ENCODE measurements around the gene PARG.
"Not testable (repeated sequence)": the region's sequence is repeated elsewhere in the genome, so short reads cannot be mapped to it uniquely, and the experiment has no call there.

Gene PARG

DNA sequence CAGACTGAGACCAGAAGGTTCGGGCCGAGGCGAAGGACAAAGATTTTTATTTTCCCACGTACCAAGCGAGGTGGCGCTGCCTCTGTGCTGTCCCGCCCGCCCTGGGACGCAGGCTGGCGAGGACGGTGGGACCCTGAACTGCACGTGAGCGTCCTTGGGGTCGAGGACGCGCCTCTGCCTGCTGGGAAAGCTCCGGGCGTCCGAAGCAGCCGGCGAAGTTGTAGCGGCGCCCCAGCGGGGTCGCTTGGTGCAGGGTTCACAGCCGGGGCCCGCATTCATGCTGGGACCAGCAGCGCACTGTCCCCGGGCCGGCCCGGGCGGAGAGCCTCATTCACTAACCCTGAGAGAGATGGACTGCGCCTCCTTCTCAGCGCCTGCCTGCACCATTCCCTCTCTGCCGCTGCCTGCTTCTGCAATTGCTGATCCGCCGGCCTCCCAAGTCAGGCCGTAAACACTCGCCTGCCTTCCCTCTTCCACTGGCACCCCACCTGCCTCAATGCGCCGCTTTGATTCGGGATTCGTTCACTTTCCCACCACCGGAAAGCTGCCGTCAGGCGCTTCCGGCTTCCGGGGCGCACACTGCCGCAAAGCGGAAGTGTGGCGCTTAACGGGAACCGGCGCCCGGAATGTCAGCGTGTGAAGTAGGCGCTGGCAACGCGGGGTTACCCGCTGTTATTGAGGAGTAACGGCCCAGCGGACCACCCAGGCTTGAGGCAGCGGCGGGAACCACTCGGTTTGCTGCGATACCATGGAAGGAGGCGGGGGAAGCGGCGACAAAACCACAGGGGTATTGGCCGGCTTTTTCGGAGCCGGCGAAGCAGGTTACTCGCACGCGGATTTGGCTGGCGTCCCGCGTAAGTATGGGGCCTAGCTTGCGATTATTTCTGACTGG is at the start of gene PARG, which contains the start of gene TIMM23B:
TSS of gene PARG (minus strand) at position 581 of the 892 bp plus-strand sequence. CDS start at position 279, 302 bp downstream.
TSS of gene TIMM23B (plus strand) at position 607 of the 892 bp plus-strand sequence. CDS start at position 749, 142 bp downstream.
- peak; percentile 35 for DNase-seq (ENCODE audit: low spot score)
- CTCF ChIA-PET; POLR2A ChIA-PET (ENCODE audit: low non-redundant PET): not testable (repeated sequence)
- peak within 1 kb of the TSS; percentile 73 for H3K27ac ChIP-seq

DNA sequence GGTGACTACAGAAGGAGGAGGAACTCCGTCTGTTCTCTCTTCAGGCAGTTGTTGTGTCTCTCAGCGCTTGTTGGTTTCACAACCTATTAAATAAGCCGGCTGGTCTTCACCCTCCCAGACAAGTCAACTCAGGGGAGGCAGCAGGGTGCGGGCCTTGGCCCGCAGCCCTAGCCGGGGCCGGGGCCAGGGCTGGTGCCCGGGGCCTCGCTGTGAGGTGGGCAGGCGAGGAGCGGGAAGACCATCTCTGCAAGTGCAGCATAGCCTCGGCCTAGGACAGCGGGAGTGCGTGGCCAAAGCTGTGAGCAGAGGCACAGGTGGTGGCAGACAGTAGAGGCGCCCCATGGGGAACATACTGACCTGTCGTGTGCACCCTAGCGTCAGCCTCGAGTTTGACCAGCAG is 46.5 kb upstream of the PARG start, which contains the start of gene AGAP6:
TSS of gene AGAP6 (plus strand) at position 31 of the 400 bp plus-strand sequence. CDS start at position 341, 310 bp downstream.
- H3K27ac ChIP-seq; DNase-seq (ENCODE audit: low spot score); POLR2A ChIA-PET (ENCODE audit: low non-redundant PET); CTCF ChIA-PET: not testable (repeated sequence)

DNA sequence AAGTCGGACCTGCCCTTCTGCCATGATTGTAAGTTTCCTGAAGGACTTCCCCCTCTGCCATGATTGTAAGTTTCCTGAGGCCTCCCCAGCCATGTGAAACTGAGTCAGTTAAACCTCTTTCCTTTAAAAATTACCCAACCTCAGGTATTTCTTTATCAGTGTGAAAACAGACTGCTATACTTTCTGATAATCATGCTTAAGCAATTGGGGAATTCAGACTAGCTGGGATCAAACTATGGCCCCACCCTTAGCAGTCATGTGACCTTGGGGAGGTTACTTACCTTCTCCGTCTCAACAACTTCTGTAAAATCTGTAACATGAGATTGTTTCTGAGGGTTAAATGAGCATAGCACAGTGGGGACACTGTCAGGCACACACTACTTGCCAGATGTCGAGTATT is 45.4 kb upstream of the PARG start:
- CTCF ChIA-PET; DNase-seq (ENCODE audit: low spot score); H3K27ac ChIP-seq; POLR2A ChIA-PET (ENCODE audit: low non-redundant PET): not testable (repeated sequence)

DNA sequence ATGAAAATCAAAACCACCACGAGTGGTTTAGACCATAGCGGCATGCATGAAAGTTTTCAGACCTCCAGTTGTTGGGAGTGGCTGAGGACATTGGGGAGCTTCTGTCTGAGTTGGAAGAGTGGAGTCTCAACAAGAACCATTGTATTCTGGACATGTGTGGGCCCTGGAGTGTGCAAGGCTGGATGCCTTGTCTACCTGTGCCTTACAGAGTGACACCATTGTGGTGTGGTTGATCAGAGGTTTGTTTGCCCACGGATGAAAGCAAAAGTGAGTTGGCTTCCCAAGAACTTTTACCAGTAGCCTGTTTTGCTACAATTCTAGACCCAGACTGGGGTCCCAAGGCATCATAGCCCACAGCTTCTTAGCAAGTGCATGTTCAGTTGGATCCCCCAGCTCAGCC is 35.9 kb upstream of the PARG start:
- H3K27ac ChIP-seq; POLR2A ChIA-PET (ENCODE audit: low non-redundant PET); CTCF ChIA-PET; DNase-seq (ENCODE audit: low spot score): not testable (repeated sequence)

DNA sequence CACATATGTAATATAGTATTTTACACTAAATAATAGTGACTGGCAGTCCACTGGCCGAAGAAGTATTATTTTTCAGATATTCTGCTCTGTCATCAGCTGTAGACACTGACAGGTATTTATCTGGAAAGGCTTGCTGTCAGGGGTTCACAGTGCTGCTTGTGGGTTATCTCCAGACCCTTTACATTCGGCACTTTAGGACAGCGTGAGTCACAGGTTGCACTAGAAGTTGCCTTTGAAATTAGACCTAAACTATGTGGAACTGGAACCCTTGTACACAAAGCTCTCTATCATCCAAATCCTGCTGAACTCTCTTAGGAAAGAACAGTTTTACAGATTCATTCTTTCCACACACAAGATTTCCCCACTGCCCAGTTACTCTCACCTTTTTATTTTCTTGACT is 30.3 kb upstream of the PARG start:
- DNase-seq (ENCODE audit: low spot score); H3K27ac ChIP-seq; POLR2A ChIA-PET (ENCODE audit: low non-redundant PET); CTCF ChIA-PET: not testable (repeated sequence)

DNA sequence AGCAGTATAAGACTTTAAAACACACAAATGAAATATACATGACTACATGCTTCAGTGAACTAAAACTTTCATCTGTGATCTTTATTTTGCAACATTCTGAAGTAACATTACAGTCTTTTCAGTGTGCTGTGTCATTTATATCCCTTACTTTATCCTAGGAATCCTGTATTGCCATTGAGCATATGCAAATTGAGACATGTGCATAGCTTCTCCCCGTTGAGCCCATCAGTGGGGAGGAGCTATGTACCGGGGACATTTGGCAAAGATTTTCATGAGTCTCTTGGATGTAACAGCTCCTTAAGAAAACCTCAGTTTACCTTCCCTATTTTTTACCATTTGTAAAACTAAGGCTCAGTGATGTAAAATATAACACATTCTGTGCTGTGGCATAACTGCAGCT is 29.6 kb upstream of the PARG start:
- H3K27ac ChIP-seq; DNase-seq (ENCODE audit: low spot score); POLR2A ChIA-PET (ENCODE audit: low non-redundant PET); CTCF ChIA-PET: not testable (repeated sequence)

DNA sequence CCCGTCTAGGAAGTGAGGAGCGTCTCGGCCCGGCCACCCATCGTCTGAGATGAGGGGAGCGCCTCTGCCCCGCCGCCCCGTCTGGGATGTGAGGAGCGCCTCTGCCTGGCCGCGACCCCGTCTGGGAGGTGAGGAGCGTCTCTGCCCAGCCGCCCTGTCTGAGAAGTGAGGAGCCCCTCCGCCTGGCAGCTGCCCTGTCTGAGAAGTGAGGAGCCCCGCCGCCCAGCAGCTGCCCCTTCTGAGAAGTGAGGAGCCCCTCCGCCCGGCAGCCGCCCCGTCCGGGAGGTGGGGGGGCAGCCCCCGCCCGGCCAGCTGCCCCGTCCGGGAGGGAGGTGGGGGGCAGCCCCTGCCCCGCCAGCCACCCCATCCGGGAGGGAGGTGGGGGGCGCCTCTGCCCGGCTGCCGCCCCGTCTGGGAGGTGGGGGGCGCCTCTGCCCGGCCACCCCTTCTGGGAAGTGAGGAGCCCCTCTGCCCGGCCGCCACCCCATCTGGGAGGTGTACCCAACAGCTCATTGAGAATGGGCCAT is 28.6 kb upstream of the PARG start:
- DNase-seq (ENCODE audit: low spot score); POLR2A ChIA-PET (ENCODE audit: low non-redundant PET); CTCF ChIA-PET; H3K27ac ChIP-seq: not testable (repeated sequence)

DNA sequence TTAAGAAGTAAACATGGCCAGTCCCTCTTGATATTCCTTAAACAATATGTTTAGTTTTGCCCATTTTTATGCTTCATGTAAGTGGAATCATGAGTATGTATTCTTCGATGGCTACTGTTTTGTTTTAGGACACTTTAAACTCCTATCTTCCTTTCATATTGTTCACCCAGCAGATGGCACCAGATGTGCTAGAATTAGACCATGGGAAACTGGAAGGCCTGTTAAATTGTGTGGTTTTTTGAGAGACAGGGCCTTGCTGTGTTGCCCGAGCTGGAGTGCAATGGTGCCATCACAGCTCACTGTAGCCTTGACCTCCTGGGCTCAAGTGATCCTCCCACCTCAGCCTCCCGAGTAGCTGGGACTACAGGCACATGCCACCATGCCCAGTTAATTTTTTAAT is 11.3 kb upstream of the PARG start:
- CTCF ChIA-PET; DNase-seq (ENCODE audit: low spot score); H3K27ac ChIP-seq; POLR2A ChIA-PET (ENCODE audit: low non-redundant PET): not testable (repeated sequence)

DNA sequence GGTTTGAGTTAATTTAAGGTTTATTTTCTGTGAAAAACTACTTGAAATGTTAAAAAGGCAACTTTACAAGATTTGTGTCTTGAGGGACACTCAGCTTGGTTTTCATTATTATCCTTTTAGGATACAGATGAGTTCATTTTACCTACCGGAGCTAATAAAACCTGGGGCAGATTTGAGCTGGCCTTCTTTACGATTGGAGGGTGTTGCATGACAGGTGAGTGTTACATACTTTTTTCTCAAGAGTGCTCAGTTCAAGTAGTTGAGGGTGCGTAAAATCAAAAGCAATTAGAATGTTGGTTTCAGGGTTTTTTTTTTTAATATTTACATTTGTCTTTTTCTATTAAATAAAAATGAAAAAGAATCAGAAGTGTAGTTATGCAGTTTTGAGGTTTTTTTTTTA is 10.2 kb upstream of the PARG start:
- DNase-seq (ENCODE audit: low spot score); POLR2A ChIA-PET (ENCODE audit: low non-redundant PET); H3K27ac ChIP-seq: not testable (repeated sequence)
- CTCF ChIA-PET: interaction anchor here (0.6 kb wide), 1 partner anchor 236 kb away, joined by 3 read pairs; no protein-coding TSS in a partner anchor

DNA sequence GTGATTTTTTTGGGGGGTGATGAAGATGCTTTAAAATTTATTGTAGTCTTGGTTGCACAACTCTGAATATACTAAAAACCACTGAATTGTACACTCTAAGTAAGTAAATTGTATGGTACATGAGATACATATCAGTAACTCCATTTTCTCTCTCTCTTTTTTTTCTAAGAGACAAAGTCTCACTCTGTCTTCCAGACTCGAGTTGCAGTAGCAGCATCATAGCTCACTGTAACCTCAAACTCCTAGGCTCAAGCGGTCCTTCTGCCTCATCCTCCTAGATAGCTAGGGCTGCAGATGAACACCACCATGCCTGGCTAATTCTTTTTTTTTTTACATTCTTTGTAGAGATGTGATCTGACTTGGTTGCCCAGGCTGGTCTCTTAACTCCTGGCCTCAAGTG is 6.9 kb upstream of the PARG start:
- CTCF ChIA-PET; POLR2A ChIA-PET (ENCODE audit: low non-redundant PET); H3K27ac ChIP-seq; DNase-seq (ENCODE audit: low spot score): not testable (repeated sequence)

DNA sequence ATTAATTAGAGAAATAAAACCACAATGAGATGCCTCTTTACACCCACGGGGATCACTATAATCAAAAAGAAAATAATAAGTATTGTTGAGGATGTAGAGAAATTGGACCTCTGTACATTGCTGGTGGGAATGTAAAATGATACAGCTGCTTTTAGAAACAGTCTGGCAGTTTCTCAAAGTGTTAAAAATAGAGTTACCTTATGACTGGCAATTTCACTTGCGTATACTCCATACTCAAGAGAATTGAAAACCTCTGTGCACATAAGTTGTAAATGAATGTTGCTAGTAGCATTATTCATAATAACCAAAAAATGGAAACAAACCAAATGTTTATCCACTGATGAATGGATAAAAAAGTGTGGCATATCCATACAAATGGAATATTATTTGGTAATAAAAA is 6.3 kb upstream of the PARG start:
- DNase-seq (ENCODE audit: low spot score); CTCF ChIA-PET; H3K27ac ChIP-seq; POLR2A ChIA-PET (ENCODE audit: low non-redundant PET): not testable (repeated sequence)

DNA sequence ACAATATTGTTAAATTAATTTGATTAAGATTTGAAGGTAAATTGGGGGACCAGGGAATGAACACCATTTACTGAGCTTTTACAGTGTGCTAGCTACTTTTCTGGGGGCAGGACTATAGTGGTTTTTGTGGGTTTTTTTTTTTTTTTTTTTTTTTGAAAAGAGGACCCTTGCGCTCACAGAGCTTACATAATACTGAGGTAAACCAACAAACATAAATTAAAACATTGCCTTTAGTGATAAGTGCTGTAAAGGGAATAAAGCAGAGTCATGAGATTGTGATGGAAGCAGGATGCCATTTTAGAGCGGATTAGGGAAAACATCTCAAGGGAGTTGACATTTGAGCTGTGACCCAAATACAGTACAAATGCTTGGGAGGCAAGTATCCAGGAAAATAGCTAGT is 1.8 kb upstream of the PARG start:
- POLR2A ChIA-PET (ENCODE audit: low non-redundant PET); CTCF ChIA-PET; H3K27ac ChIP-seq; DNase-seq (ENCODE audit: low spot score): not testable (repeated sequence)

DNA sequence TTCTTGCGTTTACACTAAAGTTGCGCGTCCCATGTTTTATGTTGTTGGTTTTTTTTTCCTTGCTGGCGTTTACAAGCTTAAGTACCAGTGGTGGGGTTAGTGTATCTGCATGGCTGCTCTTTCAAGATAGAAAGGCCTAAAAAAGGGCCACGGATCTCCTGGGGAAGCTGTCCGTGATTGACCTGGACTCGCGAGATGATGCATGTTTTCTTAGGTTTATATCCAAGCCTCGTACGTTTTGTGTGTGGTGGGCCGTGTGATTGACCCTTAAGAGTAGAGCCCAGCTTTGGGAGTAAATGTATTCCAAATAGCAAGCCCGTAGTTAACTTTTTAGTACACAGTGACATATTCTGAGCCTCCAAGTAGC is 495 bp upstream of the PARG start:
- POLR2A ChIA-PET (ENCODE audit: low non-redundant PET); DNase-seq (ENCODE audit: low spot score); CTCF ChIA-PET: not testable (repeated sequence)
- peak overlapping the region; percentile 73 for H3K27ac ChIP-seq

DNA sequence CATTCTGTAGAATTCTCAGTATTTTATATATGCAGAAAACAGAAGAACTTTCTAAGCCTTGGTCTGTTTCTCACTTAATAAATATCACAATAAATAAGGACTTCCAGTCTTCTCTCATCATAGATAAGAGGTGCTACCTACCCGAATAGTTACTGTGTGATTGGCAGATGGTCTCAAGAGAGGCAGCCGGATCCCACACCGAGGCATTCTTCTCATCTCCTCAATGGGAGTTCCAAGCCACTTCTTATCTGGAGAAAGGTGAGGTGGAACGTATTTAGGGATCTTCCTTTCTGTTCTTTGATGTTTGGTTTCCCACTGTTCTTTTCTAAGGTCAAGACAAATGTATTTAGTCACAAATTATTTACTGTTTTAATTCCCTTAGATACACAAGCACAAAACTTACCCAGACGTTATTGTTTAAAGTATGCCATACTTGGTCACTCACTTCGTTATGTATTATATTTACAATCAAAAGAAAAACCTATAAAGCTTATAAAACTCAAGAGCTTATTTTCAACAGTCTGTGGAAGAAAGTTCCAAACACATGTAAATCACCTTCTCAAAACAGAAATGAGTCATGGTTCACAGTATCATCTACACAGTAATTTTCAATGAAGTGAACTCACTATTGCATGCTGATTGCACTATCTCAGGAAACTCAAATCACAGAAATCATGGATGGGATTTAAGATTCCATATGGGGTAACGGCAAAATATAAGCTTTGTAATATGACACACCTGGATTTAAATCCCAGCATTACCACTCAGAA is 9.7 kb downstream of the PARG start:
- H3K27ac ChIP-seq; CTCF ChIA-PET; DNase-seq (ENCODE audit: low spot score); POLR2A ChIA-PET (ENCODE audit: low non-redundant PET): not testable (repeated sequence)

DNA sequence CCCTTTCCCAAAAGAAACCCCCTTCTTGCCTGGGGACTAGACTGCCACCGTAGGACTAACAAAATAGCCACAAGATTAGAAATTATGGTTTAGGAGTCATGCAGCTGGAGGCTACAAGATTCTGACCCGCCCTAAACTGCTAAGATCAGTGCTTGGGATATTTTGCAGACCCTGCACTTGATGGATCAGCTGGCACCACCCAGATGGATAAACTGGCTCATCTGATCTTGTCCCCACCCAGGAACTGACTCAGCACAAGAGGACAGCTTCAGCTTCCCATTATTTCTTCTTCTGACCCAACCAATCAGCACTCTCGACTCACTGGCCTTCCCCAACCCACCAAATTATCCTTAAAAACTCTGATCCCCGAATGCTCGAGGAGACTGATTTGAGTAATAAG is 10.6 kb downstream of the PARG start:
- H3K27ac ChIP-seq; POLR2A ChIA-PET (ENCODE audit: low non-redundant PET); DNase-seq (ENCODE audit: low spot score); CTCF ChIA-PET: not testable (repeated sequence)

DNA sequence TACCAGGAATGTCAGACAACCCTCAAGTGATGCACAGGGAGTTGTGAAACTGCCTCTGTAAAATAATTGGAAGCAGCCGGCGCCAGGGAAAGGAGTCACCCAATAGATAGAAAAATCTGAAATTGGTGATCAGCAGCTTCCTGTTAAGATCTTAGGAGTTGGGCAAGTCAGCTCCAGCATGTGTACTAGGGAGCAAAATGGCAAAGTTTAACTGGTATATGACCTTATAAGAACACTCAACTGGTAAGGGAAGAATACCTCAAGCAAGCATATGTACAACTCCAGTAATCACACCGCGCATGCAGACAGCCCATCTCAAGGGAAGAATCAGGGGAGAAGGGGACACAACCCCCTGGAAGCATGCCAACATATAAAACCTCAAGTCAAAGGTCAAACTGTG is 18.3 kb downstream of the PARG start:
- POLR2A ChIA-PET (ENCODE audit: low non-redundant PET); DNase-seq (ENCODE audit: low spot score); H3K27ac ChIP-seq; CTCF ChIA-PET: not testable (repeated sequence)

DNA sequence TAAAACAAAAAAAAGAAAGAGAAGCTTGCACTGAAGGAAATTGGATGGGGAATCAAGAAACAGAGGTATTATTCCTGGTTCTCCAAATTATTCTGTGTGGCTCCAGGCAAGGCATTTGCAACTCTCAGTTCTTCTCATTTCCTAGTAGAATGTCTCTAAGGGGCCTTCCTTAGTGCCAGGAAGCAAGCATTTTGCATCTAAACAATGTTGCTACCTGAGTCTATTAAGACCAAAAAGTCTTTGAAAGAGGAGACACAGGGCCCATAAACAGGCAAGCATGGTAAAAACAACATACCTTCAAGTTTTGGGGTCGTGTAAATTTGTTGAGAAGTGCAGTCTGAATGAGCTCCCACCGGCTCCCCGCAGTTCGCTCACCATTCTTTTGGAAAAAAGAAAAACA is 19.8 kb downstream of the PARG start:
- DNase-seq (ENCODE audit: low spot score); POLR2A ChIA-PET (ENCODE audit: low non-redundant PET); H3K27ac ChIP-seq: not testable (repeated sequence)
- CTCF ChIA-PET: interaction anchor here (0.6 kb wide), 1 partner anchor 560 kb away, joined by 4 read pairs; no protein-coding TSS in a partner anchor

Data from RWPE1 (cell line).